ENCODE data around the gene PPP1CA.

The PPP1CA gene

GRCh38 chr11:67369275-67369674 lies 32.4 kb downstream of the PPP1CA start:
- DNase-seq (ENCODE audit: low read depth), result no peak

GRCh38 chr11:67368621-67369020 lies 33.0 kb downstream of the PPP1CA start:
- DNase-seq (ENCODE audit: low read depth), result no peak

- DNase-seq (ENCODE audit: low read depth), result no peak
Observed at GRCh38 chr11:67367761-67368227, 33.9 kb downstream of the PPP1CA start.

- no peak for DNase-seq (ENCODE audit: low read depth)
Observed at GRCh38 chr11:67366961-67367760, 34.5 kb downstream of the PPP1CA start.

- DNase-seq (ENCODE audit: low read depth), result no peak
Observed at GRCh38 chr11:67366546-67366945, 35.1 kb downstream of the PPP1CA start.

- DNase-seq (ENCODE audit: low read depth), result no peak
Observed at GRCh38 chr11:67365736-67366444, 35.8 kb downstream of the PPP1CA start.

- DNase-seq (ENCODE audit: low read depth), result no peak
Observed at GRCh38 chr11:67364783-67365722, 36.6 kb downstream of the PPP1CA start.

GRCh38 chr11:67364169-67364568 lies 37.5 kb downstream of the PPP1CA start:
- DNase-seq (ENCODE audit: low read depth), result no peak

- DNase-seq (ENCODE audit: low read depth), result no peak
Observed at GRCh38 chr11:67357831-67358670, 43.6 kb downstream of the PPP1CA start.

GRCh38 chr11:67356864-67357561 lies 44.6 kb downstream of the PPP1CA start:
- DNase-seq (ENCODE audit: low read depth), result no peak

GRCh38 chr11:67356387-67356863 lies 45.2 kb downstream of the PPP1CA start:
- DNase-seq (ENCODE audit: low read depth), result no peak

GRCh38 chr11:67355794-67356386 lies 45.8 kb downstream of the PPP1CA start:
- DNase-seq (ENCODE audit: low read depth), result no peak

GRCh38 chr11:67355023-67355793 lies 46.5 kb downstream of the PPP1CA start:
- DNase-seq (ENCODE audit: low read depth), result no peak

GRCh38 chr11:67354075-67355022 lies 47.3 kb downstream of the PPP1CA start:
- peak; percentile 94 for DNase-seq (ENCODE audit: low read depth)

GRCh38 chr11:67353317-67354074 lies 48.2 kb downstream of the PPP1CA start, which contains the start of gene POLD4:
Gene POLD4, minus strand, starts transcription at chr11:67353546. Its CDS starts 147 bp downstream, at chr11:67353399.
- peak; percentile 92 for DNase-seq (ENCODE audit: low read depth)

- no peak for DNase-seq (ENCODE audit: low read depth)
Observed at GRCh38 chr11:67352546-67353316, 48.9 kb downstream of the PPP1CA start.
